ENCODE results near the gene CLIP1.
"Not testable (repeated sequence)": the region's sequence is repeated elsewhere in the genome, so short reads cannot be mapped to it uniquely, and the experiment has no call there.

The CLIP1 gene

DNA sequence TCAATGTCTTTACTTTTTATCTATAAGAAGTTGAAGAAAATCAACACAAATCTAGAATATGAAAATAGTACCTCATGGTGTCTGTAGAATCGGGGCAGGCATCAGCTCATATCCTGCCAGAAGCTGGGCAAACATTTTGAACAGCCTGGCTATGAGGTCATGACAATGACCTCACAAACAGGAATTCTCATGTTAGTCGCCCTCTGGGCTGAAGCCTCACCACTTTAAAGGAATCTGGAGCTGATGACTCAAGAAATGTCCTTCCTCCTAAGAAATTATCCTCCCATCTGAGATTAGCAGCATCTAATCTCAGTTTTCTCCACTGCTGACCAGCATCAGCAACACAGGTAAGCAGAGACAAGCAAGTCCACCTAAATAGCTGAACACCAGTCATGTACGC lies 27.1 kb downstream of the CLIP1 start:
- DNase-seq (ENCODE audit: low read depth in 2 of 2): no peak

- no peak for DNase-seq (ENCODE audit: low read depth in 2 of 2)
These were observed 27.8 kb downstream of the CLIP1 start for GRCh38 chr12:122394626-122395194.

DNA sequence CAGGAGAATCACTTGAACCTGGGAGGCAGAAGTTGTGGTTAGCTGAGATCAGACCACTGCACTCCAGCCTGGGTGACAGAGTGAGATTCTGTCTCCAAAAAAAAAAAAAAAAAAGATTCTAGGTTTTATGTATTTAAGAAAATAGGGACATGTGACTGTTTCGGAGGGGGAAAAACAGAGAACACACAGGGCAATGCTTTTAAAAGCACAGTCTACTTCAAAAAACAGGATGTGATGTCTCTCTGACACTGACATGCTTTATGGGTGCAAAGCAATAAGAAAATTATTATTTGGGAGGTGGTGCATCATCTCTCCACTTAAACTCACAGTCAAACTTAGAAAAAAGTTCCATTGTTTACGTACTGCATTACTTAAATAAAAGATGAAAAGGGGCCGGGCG lies 28.7 kb downstream of the CLIP1 start:
- DNase-seq (ENCODE audit: low read depth in 2 of 2): no peak

- no peak for DNase-seq (ENCODE audit: low read depth in 2 of 2)
These were observed 30.1 kb downstream of the CLIP1 start for GRCh38 chr12:122392411-122392810.

DNA sequence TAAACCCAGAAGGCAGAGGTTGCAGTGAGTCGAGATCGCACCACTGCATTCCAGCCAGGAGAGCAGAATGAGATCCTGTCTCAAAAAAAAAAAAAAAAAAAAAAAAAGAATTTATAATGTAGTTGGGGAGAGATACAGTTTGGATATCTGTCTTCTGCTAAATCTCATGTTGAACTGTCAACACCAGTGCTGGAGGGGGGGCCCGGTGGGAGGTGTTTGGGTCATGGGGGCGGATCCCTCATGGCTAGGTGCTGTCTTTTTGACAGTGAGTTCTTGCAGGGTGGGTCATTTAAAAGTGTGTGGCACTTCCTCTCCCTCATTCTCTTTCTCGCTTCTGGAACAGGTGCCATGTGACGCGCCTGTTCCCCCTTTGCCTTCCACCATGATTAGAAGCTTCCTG lies 32.8 kb downstream of the CLIP1 start:
- DNase-seq (ENCODE audit: low read depth in 2 of 2): no peak

- DNase-seq (ENCODE audit: low read depth in 2 of 2): no peak
These were observed 34.6 kb downstream of the CLIP1 start for GRCh38 chr12:122387887-122388286.

DNA sequence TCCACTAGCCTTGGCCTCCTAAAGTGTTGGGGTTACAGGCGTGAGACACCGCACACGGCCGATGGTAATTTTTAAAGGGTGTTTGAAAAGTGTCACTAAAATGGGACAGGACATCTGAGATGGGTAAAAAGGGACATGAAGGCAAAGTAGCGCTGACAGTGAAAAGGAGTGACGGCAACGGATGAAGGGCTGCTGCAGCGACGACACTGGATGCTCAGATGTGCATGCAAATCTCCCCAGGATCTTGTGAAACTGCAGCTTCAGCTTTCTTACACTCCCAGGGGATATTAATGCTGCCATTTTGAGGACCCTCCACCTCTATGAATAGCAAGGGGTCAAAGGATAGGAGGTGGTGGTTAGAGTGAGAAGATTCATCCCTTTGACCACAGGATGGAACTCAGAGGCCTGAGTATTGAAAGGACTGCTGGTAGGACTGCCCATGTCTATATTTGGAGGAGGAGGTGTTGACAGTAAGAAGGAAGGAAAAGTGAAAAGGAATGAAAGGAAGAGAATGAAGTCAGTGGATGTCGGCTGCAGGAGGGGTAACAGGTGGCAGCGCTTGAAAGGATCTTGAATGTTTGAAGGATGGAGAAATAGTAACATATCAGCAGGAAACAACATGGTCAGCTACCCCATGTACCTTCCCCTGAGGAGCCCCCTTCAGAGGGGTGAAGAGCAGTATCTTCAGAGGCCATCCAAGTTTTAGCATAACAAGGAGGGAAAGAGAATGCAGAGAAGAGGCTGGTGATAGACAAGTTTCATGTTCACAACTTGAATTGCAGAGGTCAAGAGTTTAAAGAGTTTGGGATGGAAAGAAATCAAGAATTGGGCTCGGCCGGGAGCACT lies 37.1 kb downstream of the CLIP1 start:
- DNase-seq (ENCODE audit: low read depth in 2 of 2): no peak

- no peak for DNase-seq (ENCODE audit: low read depth in 2 of 2)
These were observed 39.5 kb downstream of the CLIP1 start for GRCh38 chr12:122382919-122383350.

- DNase-seq (ENCODE audit: low read depth in 2 of 2): no peak
These were observed 41.4 kb downstream of the CLIP1 start for GRCh38 chr12:122381021-122381420.

- DNase-seq (ENCODE audit: low read depth in 2 of 2): not testable (repeated sequence)
These were observed 45.7 kb downstream of the CLIP1 start for GRCh38 chr12:122376751-122377150.

DNA sequence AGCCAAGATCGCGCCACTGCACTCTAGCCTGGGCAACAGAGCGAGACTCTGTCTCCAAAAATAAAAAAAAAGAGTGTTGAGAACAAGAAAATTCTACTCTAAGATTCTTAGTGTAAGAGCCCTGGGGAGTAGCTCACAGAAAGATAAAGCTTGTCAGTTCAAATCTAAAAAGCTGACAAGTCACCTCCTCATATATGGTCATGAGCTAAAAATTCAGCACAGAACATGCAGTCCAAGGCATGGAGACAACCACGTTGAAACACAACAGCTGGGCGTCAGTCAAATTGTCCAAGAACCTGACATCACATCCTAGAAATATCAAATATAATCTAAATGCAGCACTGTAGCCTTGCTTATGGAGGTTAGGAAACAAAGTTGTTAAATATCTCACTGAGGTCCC lies 47.8 kb downstream of the CLIP1 start:
- DNase-seq (ENCODE audit: low read depth in 2 of 2): no peak

- DNase-seq (ENCODE audit: low read depth in 2 of 2): no peak
These were observed 50.9 kb downstream of the CLIP1 start for GRCh38 chr12:122371475-122372045.

DNA sequence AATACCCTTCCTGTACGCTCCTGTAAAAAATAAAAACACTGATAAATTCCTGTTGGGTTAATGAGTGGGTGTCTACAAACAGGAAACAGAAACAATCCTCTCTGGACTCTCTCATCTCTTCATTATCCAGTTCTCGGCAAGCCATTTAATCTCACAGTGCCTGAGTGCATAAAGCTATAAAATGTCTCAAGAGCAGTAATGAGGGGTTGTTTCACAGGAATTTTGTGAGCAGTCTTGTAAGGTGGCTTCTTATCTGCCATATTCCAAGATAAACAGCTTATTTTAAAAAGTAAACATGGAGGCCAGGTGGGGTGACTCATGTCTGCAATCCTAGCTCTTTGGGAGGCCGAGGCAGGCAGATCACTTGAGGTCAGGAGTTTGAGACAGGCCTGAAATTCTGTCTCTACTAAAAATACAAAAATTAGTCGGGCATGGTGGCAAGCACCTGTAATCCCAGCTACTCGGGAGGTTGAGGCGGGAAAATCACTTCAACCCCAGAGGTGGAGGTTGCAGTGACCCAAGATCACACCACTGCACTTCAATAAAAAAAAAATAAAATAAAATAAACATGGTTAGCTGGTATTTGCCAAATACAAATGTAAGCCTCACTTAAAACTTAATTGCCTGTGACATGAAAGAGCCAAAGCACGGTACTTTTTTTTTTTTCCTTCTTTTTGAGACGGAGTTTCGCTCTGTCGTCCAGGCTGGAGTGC lies 54.0 kb downstream of the CLIP1 start:
- no peak for DNase-seq (ENCODE audit: low read depth in 2 of 2)

- not testable (repeated sequence) for DNase-seq (ENCODE audit: low read depth in 2 of 2)
These were observed 54.8 kb downstream of the CLIP1 start for GRCh38 chr12:122367632-122368031.

- no peak for DNase-seq (ENCODE audit: low read depth in 2 of 2)
These were observed 55.6 kb downstream of the CLIP1 start for GRCh38 chr12:122366685-122367475.

DNA sequence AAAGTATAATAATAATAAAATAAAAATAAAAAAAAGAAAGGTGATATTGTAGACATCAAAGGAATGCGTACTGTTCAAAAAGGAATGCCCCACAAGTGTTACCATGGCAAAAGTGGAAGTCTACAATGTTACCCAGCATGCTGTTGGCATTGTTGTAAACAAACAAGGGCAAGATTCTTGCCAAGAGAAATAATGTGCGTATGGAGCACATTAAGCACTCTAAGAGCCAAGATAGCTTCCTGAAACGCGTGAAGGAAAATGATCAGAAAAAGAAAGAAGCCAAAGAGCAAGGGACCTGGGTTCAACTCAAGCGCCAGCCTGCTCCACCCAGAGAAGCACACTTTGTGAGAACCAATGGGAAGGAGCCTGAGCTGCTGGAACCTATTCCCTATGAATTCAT lies 57.2 kb downstream of the CLIP1 start:
- not testable (repeated sequence) for DNase-seq (ENCODE audit: low read depth in 2 of 2)

- DNase-seq (ENCODE audit: low read depth in 2 of 2): no peak
These were observed 58.7 kb downstream of the CLIP1 start for GRCh38 chr12:122363782-122364181.

DNA sequence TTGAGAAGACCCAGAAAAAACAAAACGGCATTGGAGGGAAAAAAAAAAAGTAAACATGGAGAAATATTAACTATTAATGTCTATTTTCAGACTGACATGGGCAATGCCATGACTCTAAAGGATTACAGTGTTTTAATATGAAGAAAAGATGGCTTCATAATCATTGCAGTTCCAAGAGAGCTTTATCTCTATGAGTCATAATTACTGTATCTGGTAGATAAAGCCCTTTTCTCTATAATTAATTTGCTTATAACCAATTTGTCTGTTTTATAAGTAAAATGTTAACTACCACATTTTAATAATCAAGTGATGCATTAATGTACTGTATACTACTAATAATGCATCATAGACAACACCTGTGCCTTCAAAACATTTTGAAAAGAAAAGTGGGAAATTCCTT lies 59.7 kb downstream of the CLIP1 start:
- DNase-seq (ENCODE audit: low read depth in 2 of 2): no peak

GRCh38 chr12:122358403-122358802 lies 64.1 kb downstream of the CLIP1 start:
- not testable (repeated sequence) for DNase-seq (ENCODE audit: low read depth in 2 of 2)

DNA sequence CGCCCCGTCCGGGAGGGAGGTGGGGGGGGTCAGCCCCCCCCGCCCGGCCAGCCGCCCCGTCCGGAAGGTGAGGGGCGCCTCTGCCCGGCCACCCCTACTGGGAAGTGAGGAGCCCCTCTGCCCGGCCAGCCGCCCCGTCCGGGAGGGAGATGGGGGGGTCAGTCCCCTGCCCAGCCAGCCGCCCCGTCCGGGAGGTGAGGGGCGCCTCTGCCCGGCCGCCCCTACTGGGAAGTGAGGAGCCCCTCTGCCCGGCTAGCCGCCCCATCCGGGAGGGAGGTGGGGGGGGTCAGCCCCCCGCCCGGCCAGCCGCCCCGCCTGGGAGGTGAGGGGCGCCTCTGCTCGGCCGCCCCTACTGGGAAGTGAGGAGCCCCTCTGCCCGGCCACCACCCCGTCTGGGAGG lies 64.9 kb downstream of the CLIP1 start:
- DNase-seq (ENCODE audit: low read depth in 2 of 2): not testable (repeated sequence)

GRCh38 chr12:122356991-122357390 lies 65.5 kb downstream of the CLIP1 start:
- not testable (repeated sequence) for DNase-seq (ENCODE audit: low read depth in 2 of 2)

All from activated CD4-positive, alpha-beta T cell treated with anti-CD3 and anti-CD28 coated beads for 24 hours (primary cell).